Thoracic aorta (tissue), 2 donors: Measurements from ENCODE around the gene IL1RAPL2. TPM values are rescaled to one million over a fixed set of nuclear protein-coding genes. Genes with fewer than 3 reads are reported as not detected.

Source experiments
- ATAC-seq: fragments of 150-250 bp; one replicate; pipeline ENCODE4 v1.8.0; 2017; ENCODE audit warnings: low read depth; ENCODE audit not compliant: insufficient number of reproducible peaks, low FRiP score
- DNase-seq: peaks from one replicate; pipeline ENCODE4 v3.0.0-alpha.2; 2020; ENCODE audit warnings: low spot score
- H3K27ac ChIP-seq, 2 donors: fragments of 200-600 bp; sonication (generic); 1 replicate in 1 of 2; 2 replicates in 1 of 2; pipeline ENCODE4 v1.5.1; 2016; ENCODE audit warnings: mild to moderate bottlenecking in 2 of 2, moderate library complexity in 2 of 2
- H3K27me3 ChIP-seq: fragments of 200-600 bp; sonication (generic); replicated peaks from 2 replicates; pipeline ENCODE4 v1.6.0; 2016; ENCODE audit warnings: mild to moderate bottlenecking; ENCODE audit not compliant: insufficient read depth
- H3K36me3 ChIP-seq: fragments of 200-600 bp; sonication (generic); one replicate; pipeline ENCODE4 v1.5.1; 2016
- H3K4me1 ChIP-seq, 2 donors: fragments of 200-600 bp; sonication (generic); 1 replicate in 1 of 2; 2 replicates in 1 of 2; pipeline versions ENCODE4 v1.5.1 to v1.6.0; 2016; ENCODE audit warnings: low read depth in 2 of 2, mild to moderate bottlenecking in 1 of 2; ENCODE audit not compliant: control insufficient read depth in 1 of 2
- H3K4me3 ChIP-seq: fragments of 200-600 bp; sonication (generic); 2 replicates; pipeline ENCODE4 v1.5.1; 2016; ENCODE audit warnings: mild to moderate bottlenecking
- H3K9me3 ChIP-seq: fragments of 200-600 bp; sonication (generic); 2 replicates; pipeline ENCODE4 v1.5.1; 2016
- total RNA-seq, 2 donors: library from RNA; depleted of rRNA; stranded (reverse); fragments of >200 nt; gene quantifications; one replicate each; pipeline versions ENCODE4 v1.1.0 to v1.2.3, GENCODE V29; 2016
- TF ChIP-seq, protein P1 (sequence below): fragments of 200-600 bp; sonication (generic); IDR thresholded peaks from one replicate; pipeline ENCODE4 v1.5.1; 2019; ENCODE audit warnings: antibody characterized with exemption

The IL1RAPL2 gene
- total RNA-seq, 2 donors from 2014 or later, result not detected

DNA sequence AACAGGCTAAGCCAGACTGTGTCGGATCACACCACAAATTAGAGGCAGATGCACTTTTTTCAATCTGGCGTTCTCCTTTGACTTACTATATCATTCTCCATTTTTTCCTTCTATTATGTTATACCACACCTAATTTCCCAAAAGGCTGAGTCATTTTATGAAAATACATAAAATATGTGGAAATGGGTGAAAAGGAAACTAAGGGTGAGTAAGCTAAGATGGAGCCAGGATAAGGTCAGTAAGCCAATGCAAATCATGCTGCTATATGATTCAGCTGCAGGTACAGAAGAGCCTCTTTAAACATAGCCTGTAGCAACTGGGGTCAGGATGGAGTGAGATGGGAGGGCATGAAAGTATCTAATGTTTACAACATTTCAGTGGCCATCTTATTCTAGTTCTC is 748.5 kb downstream of the IL1RAPL2 start:
- no peak for DNase-seq
- no peak for ATAC-seq
- Histone ChIP-seq H3K4me1 (no peaks in the 10 kb centered on the region), H3K36me3 (no peaks in the 10 kb centered on the region), H3K27ac (no peak overlapping the region), H3K9me3 (no peaks in the 10 kb centered on the region), H3K4me3 (no peak overlapping the region), H3K27me3 (no peaks in the 10 kb centered on the region)
- TF ChIP-seq, protein P1, sequence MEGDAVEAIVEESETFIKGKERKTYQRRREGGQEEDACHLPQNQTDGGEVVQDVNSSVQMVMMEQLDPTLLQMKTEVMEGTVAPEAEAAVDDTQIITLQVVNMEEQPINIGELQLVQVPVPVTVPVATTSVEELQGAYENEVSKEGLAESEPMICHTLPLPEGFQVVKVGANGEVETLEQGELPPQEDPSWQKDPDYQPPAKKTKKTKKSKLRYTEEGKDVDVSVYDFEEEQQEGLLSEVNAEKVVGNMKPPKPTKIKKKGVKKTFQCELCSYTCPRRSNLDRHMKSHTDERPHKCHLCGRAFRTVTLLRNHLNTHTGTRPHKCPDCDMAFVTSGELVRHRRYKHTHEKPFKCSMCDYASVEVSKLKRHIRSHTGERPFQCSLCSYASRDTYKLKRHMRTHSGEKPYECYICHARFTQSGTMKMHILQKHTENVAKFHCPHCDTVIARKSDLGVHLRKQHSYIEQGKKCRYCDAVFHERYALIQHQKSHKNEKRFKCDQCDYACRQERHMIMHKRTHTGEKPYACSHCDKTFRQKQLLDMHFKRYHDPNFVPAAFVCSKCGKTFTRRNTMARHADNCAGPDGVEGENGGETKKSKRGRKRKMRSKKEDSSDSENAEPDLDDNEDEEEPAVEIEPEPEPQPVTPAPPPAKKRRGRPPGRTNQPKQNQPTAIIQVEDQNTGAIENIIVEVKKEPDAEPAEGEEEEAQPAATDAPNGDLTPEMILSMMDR, result no peak

DNA sequence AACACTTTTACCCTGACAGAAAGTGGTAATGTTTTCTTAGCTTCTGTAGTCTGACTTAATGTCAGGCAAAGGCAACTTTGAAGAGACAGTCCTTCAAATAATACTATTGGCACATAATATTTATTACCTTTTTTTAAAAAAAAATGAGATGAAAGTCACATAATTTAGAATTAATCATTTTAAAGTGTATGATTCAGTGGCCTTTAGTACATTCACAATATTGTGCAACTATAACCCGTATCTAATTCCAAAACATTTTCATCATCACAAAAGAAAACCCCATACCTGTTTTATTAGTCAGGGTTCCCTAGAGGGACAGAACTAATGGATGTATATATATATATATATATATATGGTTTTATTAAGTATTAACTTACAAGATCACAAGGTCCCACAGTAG is 749.2 kb downstream of the IL1RAPL2 start:
- H3K9me3 ChIP-seq, result no peaks in the 10 kb centered on the region
- H3K4me1 ChIP-seq, result no peaks in the 10 kb centered on the region
- H3K4me3 ChIP-seq, result no peak overlapping the region
- TF ChIP-seq, protein P1, result no peak
- no peak overlapping the region for H3K27ac ChIP-seq
- H3K36me3 ChIP-seq, result no peaks in the 10 kb centered on the region
- no peaks in the 10 kb centered on the region for H3K27me3 ChIP-seq
- no peak for DNase-seq
- no peak for ATAC-seq

DNA sequence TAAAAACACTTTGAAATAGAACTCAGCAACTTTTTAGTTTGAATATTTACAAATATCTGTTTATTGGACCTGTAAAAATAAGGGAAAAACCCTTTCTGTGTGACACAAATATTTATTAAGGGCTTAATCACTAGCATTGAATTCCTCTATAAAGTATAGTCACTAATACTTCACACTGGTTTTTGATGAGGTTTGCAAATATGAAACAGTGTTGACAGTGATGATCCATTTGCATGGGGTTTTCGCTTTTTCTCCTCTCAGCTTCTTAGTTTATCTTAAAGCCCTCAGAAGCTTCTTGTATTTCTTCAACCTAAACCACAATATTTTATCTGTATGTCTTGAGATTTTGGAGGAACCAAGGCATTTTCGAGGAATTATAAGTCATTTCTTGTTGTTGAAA is 751.1 kb downstream of the IL1RAPL2 start:
- DNase-seq, result no peak
- H3K4me3 ChIP-seq, result no peak overlapping the region
- no peaks in the 10 kb centered on the region for H3K4me1 ChIP-seq
- H3K36me3 ChIP-seq, result no peaks in the 10 kb centered on the region
- H3K27ac ChIP-seq, result no peak overlapping the region
- no peaks in the 10 kb centered on the region for H3K9me3 ChIP-seq
- TF ChIP-seq, protein P1, result no peak
- no peak for ATAC-seq
- no peaks in the 10 kb centered on the region for H3K27me3 ChIP-seq

DNA sequence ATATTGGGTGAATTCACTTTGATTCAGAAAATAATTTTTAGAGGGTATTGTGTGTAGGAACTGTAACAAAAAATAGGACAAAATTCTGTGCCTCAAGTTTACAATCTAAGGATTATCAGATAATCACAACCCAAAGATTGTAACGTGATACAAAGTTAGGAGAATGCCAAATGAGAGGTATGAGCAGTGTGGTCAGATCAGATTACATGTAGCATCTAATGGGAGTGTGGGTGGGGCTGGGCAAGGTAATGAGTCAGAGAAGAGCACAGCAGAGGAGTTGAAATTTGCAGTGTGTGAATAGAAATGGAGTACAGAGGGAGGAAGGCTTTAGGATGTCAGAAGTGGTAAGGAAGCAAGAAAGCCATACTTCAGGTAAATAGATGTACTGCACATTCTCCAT is 757.9 kb downstream of the IL1RAPL2 start:
- Histone ChIP-seq H3K27me3 (no peaks in the 10 kb centered on the region), H3K9me3 (no peaks in the 10 kb centered on the region), H3K27ac (no peak overlapping the region), H3K4me1 (no peaks in the 10 kb centered on the region), H3K4me3 (no peak overlapping the region), H3K36me3 (no peaks in the 10 kb centered on the region)
- TF ChIP-seq, protein P1, result no peak
- DNase-seq (no peak), ATAC-seq (no peak)

DNA sequence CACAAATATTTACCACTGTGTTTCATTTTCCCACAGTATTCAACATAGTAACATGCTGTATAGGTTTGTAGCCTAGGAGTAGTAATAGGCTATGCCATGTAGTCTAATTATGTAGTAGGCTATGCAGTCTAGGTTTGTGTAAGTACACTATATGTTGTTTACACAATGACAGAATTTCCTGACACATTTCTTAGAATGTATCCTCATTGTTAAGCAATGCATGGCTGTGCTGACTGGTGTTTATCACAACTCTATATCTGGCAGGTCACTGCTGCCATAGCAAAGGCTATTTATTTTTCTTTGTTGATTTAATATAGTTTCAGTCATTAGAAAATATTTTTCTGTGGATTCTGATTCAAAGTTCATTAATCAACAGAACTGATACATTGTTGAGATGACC is 762.8 kb downstream of the IL1RAPL2 start:
- H3K36me3 ChIP-seq, result no peaks in the 10 kb centered on the region
- no peak for ATAC-seq
- DNase-seq, result no peak
- no peaks in the 10 kb centered on the region for H3K9me3 ChIP-seq
- no peaks in the 10 kb centered on the region for H3K4me1 ChIP-seq
- H3K27ac ChIP-seq, result no peak overlapping the region
- H3K4me3 ChIP-seq, result no peak overlapping the region
- TF ChIP-seq, protein P1, result no peak
- no peaks in the 10 kb centered on the region for H3K27me3 ChIP-seq
